ENCODE measurements around the gene GLI2. TPM values are rescaled to one million over a fixed set of nuclear protein-coding genes. Genes with fewer than 3 reads are reported as not detected.

GLI2 gene
- total RNA-seq, 1 donor from 2014 or later: 1.8 TPM

- DNase-seq (ENCODE audit: low spot score): no peak
- intact Hi-C loops (cut with DNase I): no loop called here
Observed at GRCh38 chr2:120710256-120710655, 25.4 kb upstream of the GLI2 start.

- intact Hi-C loops (cut with DNase I): no loop called here
- DNase-seq (ENCODE audit: low spot score): no peak
Observed at GRCh38 chr2:120711694-120712093, 24.0 kb upstream of the GLI2 start.

GRCh38 chr2:120712180-120712681, 23.4 kb upstream of the GLI2 start:
- DNase-seq (ENCODE audit: low spot score): no peak
- intact Hi-C loops (cut with DNase I): no loop called here

GRCh38 chr2:120715353-120715752, 20.3 kb upstream of the GLI2 start:
- intact Hi-C loops (cut with DNase I): no loop called here
- peak; percentile 74 for DNase-seq (ENCODE audit: low spot score)

- intact Hi-C loops (cut with DNase I): no loop called here
- peak; percentile 74 for DNase-seq (ENCODE audit: low spot score)
Observed at GRCh38 chr2:120715941-120716340, 19.7 kb upstream of the GLI2 start.

GRCh38 chr2:120716641-120717585, 18.8 kb upstream of the GLI2 start:
- peak; percentile 65 for DNase-seq (ENCODE audit: low spot score)
- intact Hi-C loops (cut with DNase I): no loop called here

- intact Hi-C loops (cut with DNase I): no loop called here
- DNase-seq (ENCODE audit: low spot score): peak; percentile 66
Observed at GRCh38 chr2:120719491-120719890, 16.2 kb upstream of the GLI2 start.

- peak; percentile 63 for DNase-seq (ENCODE audit: low spot score)
- intact Hi-C loops (cut with DNase I): no loop called here
Observed at GRCh38 chr2:120720231-120720630, 15.4 kb upstream of the GLI2 start.

GRCh38 chr2:120720746-120721375, 14.8 kb upstream of the GLI2 start:
- peak; percentile 39 for DNase-seq (ENCODE audit: low spot score)
- intact Hi-C loops (cut with DNase I): no loop called here

GRCh38 chr2:120722246-120722567, 13.5 kb upstream of the GLI2 start:
- DNase-seq (ENCODE audit: low spot score): no peak
- intact Hi-C loops (cut with DNase I): no loop called here

- peak; percentile 66 for DNase-seq (ENCODE audit: low spot score)
Observed at GRCh38 chr2:120722568-120723421, 12.9 kb upstream of the GLI2 start.

GRCh38 chr2:120726245-120726644, 9.4 kb upstream of the GLI2 start:
- intact Hi-C loops (cut with DNase I): no loop called here
- no peak for DNase-seq (ENCODE audit: low spot score)

More at GRCh38 chr2:120722568-120723421, 12.9 kb upstream of the GLI2 start:
- intact Hi-C loops (cut with DNase I): no loop called here

- no peak for DNase-seq (ENCODE audit: low spot score)
- intact Hi-C loops (cut with DNase I): no loop called here
Observed at GRCh38 chr2:120729406-120730399, 6.0 kb upstream of the GLI2 start.

GRCh38 chr2:120731175-120731574, 4.5 kb upstream of the GLI2 start:
- no peak for DNase-seq (ENCODE audit: low spot score)
- intact Hi-C loops (cut with DNase I): no loop called here

- DNase-seq (ENCODE audit: low spot score): no peak
- intact Hi-C loops (cut with DNase I): no loop called here
Observed at GRCh38 chr2:120732506-120733237, 3.0 kb upstream of the GLI2 start.

GRCh38 chr2:120733238-120733932, 2.3 kb upstream of the GLI2 start:
- intact Hi-C loops (cut with DNase I): no loop called here
- no peak for DNase-seq (ENCODE audit: low spot score)

GRCh38 chr2:120734930-120735651, 577 bp upstream of the GLI2 start:
- no peak for DNase-seq (ENCODE audit: low spot score)
- intact Hi-C loops (cut with DNase I): loop anchor here (2.0 to 5.0 kb wide), 5 partner anchors 92 to 337 kb away; no protein-coding TSS in a partner anchor
